GM19463 (cell line): ENCODE measurements around the gene MPZL1.
A peak's percentile ranks its signal among the peaks of the same experiment; 100 is the strongest.

Source experiments
- ATAC-seq: cut with Tn5 transposase; IDR thresholded peaks from one replicate; pipeline ENCODE4 v1.9.1; 2021; ENCODE audit warnings: mild to moderate bottlenecking, moderate library complexity; ENCODE audit not compliant: unreplicated experiment

Gene MPZL1

DNA sequence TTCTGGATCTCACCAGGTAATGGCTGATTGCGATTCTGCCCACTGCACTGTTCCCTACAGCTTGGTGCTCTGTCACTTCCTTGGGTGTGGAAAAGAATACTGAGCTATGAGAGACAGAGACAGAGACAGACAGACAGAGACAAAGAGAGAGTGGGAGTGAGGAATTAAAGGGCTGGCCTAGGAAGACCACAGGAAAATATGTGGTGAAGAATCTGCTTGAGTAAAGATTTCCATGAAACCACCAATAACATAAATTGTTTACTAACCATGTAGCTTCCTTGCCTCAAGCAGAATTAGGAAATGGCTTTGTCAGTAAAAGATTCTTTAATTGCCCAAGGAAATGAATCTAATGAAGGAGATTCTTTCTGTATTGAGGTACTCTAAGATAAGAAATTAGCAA, 54.4 kb downstream of the MPZL1 start:
- ATAC-seq = no peak

DNA sequence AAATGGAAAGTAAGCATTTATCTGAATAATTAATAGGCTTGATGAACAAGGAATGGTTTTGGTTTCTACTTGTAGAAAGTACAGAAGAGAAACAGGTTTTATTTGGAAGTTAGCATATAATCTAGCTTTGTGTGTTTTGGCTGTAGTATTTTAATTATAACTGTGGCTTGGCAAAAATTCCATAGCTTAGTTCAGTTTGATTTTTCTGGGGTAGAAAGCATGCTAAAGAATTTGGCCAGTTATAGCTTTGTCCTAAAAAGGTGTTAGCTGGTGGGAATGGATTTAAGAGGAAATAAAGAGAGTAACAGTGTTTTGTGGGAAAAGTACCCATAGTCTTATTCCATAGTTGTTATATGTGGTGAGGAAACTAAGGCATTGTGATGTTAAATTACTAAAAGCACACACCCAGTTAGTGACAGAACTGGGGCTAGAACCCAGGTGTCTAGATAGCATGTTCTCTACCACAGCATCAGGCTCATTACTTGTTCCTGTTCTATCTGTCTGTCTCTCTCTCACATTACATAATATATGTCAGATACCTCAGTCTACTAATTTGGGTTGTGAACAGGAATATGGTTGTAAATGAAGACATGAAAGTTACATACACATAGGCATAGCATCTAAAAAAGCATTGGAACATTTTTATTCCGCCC, 55.0 kb downstream of the MPZL1 start:
- ATAC-seq = no peak

DNA sequence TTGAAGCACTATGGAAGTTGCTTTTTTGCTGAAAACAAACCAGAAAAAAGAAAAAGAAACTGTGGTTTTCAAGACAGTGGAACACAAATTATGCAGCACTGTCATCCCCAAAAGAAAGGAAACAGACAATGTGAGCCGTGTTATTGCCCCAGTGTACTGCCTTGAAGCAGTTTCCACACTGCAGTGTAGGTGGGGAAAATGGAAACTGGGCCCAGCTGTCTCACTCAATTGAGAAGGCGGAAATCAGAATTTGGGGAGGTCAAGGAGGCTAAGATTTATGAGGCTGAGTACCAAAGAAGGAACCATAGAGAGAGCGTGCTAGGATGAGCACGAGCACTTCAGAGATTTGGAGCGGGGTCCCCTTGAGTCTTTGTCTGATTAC, 55.5 kb downstream of the MPZL1 start:
- ATAC-seq = no peak

DNA sequence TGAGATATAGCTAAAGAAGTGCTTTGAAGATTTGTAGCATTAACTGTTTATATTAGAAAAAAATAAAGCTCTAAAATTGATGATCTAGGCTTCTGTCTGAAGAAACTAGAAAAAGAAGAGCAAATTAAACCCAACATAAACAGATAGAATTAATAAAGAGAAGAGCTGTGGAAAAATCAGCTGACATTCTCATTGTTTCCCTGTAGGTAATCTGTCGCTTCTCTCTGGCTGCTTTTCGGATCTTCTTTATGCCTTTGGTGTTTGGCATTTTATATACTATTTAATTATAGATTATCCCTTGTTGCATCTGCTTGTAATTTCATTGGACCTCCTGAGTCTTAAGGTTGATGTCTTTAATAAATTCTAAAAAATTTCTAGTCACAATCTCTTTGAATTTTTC, 59.8 kb downstream of the MPZL1 start:
- ATAC-seq = no peak

DNA sequence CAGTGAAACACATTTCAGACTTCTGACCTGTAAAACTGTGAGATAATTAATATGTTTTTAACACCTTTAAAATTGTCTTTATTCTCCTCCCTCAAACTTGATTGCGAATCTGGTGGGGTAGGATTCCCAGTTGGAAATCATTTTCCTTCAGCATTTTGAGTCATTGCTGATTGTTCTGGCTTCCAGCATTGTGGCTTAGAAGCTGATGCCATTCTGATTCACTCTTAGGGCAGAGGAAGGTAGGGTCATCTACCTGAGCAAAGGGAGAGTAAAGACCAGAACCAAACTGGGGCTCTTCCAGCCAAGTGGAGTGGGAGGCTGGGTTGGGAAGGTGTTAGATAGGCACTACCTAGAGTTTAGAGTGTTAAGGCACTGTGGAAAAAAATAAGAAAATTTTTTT, 61.2 kb downstream of the MPZL1 start:
- no peak for ATAC-seq

DNA sequence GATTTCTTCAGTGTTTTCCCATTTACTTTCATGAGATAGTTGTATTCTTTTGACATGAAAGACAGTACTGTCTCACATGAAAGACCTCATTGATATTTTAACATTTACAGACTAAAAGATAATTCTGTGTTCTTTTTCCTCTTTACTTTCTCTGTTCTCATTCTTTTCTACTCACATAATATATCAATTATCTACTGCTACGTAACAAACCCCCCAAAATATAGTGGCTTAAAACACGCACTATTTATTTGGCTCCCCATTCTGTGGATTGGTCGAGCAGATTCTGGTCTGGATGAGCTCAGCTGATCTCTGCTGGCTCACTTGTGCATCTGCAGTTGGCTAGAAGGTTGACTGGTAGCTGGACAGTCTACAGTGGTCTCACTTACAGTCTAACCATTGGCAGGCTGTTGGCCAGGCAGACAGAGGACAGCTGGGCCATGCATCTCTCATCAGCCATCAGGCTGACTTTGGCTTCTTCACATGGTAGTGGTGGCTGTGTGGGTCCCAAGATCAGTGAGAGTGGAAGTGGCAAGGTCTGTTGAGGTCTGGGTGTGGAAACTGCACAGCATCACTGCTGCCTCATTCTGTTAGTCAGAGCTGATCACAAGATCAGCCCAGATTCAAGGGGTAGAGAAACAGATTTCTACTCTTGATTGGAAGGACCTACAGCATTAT, 63.2 kb downstream of the MPZL1 start:
- no peak for ATAC-seq

DNA sequence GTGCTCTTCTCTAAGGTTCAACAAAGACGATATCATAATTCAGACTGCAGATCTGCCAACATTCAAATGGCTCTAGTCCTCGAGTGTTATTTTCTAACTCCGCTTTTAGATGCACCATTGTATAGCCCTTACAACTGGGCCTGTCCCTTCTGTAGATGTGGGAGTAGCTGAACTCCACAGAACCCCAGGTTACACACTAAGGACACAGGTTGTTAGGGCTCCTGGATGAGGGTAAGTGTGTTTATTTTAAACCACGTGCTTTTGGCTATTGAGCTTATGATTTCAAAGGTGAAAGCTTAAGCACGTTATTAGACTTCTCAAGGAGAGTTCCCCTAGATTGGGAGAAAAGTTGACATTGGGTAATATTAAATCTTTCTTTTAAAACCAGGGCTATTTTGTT, 64.7 kb downstream of the MPZL1 start:
- no peak for ATAC-seq

DNA sequence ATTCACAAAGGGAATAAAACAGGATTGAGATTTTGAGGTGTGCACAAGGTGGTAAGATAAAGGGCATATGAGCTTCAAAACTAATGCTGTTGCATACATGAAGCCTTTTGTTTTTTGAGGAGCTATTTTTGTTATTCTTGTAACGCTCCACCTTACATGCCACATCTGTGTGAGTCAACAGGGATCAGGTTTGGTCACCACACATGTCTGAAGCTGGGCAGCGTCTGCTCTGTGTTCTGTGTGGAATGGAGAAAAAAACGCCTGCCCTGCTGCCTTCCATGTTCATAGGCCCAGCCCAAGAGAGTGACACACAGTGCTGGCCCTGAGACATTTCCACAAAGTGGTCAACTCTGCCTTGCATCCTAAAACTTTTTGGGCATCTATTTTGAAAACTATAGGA, 67.7 kb downstream of the MPZL1 start:
- ATAC-seq = no peak

DNA sequence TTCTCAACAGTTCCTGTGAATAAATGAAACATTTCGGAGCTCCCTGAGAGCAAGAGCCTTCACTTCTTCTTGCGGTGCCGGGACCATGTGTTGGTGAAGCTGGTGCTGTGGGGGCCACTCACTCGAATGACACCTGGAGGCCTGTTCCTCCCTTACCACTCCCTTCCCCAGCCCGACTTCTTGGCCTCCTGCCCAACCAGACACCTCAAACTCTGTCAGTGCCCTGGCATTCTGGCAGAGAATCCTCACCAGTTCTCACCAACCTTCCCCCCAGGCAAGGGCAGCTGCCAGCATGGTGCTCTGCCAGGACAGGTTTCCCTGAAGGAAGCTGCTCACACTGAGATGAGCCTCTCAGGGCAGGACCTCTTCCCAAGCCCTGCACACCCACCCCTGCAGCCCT, 68.3 kb downstream of the MPZL1 start:
- no peak for ATAC-seq

DNA sequence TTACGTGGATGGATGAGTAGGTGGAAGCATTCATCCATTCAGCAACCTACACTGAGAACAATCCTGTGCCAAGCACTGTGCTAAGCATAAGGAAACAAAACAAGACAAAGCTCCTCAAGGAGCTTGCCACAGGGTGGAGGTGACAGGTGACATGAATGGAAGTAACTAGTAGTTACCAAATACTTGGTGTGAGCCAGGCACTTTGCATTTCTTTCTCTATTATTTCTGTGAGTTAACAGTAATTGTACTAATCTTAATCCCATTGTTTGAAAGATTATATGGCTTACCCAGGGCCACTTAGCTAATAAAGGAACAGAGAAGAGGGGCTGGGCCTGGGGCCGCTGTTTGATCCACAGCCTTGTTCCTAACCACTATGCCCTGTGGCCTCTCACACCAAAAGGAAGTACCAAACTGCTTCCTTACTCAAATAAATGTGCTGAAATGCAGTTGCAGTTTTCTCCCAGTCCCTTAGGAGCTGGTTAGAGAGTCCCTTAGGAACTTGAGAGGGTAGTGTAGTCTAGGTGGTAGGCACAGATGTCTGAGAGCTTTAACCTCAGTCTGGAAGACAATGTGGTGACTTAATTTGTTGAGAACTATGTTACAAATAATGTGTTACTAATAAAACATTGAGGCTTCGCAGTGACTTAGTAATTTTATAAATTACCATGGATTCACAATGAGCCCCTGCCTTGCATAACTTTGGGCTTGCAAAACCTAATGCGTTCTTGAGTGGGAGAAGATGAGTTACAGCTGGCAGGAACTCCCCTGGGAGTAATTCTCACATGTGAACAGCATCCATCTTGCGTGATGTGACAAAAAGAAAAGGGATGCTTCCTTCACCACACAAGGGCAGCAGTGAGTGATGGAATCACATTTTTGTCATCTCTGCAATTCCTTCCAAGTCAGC, 69.8 kb downstream of the MPZL1 start:
- ATAC-seq = no peak

DNA sequence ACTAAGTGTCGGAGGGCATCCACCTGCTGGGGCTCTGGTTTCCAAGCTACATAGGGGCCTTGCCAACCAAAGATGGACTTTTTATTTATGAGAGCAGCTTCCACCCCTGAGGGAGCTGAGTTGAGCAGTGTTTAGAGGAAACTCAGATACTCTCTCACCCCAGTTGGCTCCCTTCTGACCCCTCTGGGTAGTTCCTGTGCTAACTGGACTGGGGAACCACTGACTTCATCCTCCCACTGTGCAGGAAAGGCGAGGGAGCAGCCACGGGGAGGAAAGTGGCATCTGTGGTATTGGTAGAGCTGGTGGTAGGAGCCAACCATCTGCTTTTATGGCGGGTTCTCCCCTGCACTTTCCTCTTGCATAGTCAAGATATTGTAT, 70.4 kb downstream of the MPZL1 start:
- no peak for ATAC-seq

DNA sequence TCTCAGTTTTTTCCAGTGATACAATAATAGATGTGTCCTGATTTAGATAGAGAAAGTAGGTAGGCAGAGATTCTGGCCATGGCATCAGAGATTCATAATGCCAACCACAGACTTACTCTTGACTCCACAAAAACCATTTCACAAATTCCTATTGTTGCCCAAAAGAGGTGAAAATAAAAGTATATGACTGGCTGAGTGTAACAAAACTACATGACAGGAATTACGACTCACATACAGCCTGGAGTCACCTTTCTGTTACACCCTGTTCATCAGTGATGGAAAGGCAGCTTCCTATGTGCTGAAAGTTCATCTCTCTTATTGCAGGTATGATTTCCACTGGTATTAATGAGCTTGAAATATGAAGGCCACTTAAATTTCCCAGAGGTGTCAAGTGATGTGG, 72.3 kb downstream of the MPZL1 start:
- no peak for ATAC-seq

DNA sequence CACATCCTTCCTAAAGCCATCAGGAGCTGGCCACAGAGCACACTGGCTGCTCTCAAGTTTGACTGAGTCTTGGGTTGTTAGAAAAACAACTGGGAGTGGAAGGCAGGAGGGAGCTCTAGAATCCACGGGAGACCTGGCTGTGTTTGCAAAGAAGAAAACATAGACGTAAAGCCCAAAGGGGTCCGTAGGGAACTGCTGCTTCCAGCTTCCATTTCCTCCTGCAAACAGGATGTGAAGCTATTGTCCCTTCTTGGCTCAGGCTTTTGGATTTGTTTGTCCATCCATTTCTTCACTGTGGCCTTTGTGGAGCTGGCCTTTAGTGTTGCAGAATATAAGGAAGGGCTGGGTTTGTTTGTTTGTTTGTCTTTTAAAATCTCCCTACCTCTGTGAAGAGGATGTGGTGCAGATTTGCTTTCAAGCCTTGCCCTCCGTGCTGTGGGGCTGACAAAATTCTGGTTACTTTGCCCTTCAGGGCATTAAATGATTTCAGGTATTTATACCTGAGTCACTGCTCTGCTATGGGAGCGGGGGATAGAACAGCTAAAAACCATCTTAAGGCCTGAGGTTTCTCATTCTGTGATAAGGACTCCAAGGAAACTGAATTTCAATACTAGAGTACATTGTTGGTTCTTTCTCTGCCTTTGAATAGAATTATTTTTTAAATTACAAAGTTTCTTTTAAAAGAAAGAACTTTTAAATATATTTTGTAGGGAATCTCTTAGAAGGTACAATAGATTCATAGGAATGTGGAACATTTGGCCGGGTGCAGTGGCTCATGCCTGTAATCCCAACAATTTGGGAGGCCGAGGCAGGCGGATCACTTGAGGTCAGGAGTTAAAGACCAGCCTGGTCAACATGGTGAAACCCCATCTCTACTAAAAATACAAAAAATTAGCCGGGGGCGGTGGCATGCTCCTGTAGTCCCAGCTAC, 74.3 kb downstream of the MPZL1 start:
- no peak for ATAC-seq

DNA sequence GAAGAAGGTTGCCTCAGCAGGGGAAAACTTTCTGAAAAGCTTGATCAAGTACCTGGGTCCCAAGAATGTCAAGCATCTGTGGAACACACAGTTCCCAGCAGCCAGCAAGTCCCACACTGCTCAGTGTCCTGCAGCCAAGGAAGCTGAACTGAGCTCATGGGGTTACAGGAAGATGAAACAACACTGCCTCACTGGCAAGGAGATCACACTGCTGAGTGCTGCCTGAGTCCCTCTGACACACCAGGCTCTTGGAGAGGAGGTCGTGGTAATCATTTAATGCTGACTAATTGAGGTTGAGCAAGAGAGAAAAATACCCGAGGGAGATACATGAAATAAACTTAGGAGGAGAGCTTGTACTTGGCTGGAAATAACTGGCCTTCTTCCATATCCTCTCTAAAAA, 75.2 kb downstream of the MPZL1 start:
- ATAC-seq = no peak

DNA sequence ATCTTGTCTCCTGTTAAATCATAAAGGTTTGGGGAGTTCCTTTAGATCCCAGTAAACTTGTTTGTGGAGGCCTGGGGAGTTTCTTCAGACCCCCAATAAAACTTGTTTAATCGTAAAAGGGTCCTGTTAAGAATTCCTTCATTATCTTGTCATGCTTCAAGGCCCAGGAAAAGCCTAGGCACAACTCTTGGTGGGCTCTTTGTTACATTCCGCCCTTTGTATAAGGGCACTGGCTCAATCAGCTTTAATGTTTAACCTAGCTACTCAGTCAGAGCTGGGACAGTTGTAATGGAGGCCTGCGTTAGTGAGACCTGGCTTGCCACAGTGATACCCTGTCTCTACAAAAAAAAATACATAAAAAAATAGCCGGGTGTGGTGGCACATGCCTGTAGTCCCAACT, 77.2 kb downstream of the MPZL1 start:
- no peak for ATAC-seq

DNA sequence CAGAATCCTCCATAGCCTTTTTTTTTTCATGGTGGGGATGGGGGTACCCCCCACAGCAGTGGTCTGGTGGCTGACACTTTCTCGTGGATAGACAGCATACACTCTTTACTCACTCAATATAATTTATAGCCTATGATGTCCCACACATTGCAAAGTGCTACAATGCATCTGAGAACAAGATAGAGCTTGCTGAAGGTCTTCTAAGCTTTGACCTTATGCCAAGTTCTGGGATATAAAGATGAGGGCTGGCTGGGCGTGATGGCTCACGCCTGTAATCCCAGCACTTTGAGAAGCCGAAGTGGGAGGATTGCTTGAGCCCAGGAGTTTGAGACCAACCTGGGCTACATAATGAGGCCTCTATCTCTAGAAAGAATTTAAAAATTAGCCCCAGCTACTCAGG, 78.0 kb downstream of the MPZL1 start:
- ATAC-seq = no peak

DNA sequence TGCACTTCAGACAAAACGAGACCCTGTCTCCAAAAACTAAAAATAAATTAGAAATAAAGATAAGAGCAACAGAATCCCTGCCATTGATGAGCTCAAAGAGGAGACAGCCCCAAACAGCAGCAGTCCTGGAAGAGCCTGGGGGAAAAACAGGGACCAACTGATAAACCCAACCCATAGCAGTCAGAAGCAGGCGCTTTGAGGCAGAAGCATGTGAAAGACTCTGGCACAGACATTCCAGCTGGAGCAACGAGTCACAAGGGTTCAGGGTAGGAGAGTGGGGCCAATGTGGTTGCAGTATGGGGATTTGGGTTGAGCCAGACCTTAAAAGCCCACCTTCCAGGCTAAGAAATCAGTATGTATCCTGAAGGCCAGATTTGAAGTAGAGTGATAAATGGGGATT, 78.5 kb downstream of the MPZL1 start:
- no peak for ATAC-seq

DNA sequence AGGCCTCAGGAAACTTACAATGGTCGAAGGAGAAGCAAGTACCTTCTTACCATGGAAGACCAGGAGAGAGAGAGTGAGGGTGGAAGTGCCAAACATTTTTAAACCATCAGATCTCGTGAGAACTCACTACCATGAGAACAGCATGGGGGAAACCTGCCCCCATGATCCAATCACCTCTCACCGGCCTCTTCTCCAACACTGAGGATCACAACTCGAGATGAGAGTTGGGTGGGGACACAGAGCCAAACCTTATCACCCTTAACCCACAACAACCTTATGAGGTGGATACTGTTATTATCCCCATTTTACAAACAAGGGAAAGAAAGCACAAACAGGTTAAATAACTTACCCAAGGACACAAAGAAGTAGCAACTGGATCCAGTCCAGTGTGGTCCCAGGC, 80.5 kb downstream of the MPZL1 start:
- ATAC-seq = no peak

DNA sequence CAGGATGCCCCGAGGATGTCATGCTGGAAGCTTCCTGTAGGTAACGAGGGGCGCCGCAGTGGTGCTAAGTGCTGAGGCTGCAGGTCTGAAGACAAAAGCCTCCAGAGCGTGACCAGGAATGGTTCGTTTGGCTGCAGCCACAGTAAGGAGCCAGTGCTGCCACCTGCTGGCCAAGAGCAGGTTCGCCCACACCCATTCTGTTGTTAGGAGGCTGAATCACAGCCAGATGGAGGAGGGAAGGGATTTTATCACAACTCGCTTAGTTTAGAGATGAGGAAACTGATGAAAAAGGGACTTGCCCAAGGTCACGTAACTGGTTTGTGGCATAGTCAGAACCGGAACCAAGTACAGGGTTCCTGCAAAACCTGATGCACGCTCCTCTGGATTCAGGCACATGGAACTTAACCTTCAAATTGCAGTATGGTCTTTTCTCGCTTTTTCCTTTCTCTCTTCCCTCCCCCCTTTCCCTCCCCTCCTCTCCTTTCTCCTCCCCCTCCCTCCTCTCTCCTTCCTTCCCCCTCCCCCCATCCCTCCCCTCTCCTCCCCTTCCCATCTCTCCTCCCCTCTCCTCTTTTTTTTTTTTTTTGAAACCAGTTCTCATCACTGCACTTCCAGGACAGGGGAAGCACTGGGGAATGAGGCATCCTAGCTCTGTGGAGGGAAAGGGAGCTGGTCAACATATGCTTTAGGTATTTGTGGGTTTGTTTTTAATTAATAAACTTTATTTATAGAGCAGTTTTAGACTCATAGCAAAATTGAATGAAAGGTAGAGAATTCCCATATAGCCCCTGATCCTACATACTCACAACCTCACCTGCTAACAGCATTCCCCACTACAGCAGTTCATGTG, 81.8 kb downstream of the MPZL1 start:
- ATAC-seq = peak; percentile 90

DNA sequence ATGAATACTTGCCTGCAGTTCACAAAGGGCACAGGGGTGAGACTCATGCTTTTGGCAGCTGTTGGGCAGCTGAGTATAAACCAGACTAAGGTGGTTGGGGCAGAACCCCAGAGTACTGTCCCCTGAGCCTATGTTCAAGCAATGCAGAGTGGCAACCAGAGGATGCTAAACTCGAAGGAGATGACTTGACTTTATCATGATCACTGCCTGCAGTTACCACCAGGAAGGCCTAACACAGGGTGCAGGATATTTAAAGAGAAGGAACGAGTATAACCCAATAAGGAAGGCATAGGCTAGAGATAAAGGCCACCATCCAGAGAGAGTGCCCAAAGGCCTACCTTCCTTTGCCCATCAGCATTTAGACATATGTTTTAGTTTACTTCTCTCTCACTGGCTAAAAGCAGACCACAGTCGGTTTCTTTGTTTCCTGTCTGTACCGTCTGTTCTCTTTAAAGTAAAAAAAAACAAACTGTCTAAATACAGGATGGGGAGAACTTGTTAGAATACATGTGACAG, 83.3 kb downstream of the MPZL1 start:
- no peak for ATAC-seq
